ENCODE data around the gene NIPBL. TPM values are rescaled to one million over a fixed set of nuclear protein-coding genes. Genes with fewer than 3 reads are reported as not detected.
"Not testable (repeated sequence)": the region's sequence is repeated elsewhere in the genome, so short reads cannot be mapped to it uniquely, and the experiment has no call there.

Gene NIPBL
- total RNA-seq, 2 experiments from 2014 or later, result 35.4 to 40.4 TPM

DNA sequence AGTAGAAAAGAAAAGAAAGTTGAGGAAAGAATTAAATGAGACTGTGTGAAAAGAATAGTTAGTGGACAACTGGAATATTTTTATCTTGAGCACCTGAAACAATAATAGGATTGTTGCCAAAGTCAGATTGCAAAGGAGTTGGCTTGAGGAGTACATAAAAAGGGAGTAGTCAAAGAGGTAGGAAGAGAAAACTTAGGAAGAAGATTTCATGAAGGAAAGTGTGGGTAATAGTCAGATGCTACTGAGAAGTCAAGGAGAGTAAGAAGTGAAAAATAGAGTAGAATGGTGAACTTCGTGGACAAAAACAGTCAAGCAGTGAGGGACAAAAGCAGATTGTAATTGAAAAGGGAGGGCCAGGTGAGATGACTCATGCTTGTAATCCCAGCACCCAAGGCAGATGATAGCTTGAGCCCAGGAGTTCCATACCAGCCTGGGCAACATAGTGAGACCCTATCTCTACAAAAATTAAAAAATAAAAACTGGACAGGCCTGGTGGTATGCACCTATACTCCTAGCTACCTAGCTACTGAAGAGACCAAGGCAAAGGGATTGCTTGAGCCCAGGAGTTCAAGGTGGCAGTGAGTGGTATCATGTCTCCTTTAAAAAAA lies 178.9 kb downstream of the NIPBL start:
- H3K9me3 Mint-ChIP-seq, result no peaks in the 10 kb centered on the region
- DNase-seq, result no peak
- ChIA-PET POLR2A (no interaction called here), CTCF (no interaction called here)
- H3K27me3 Mint-ChIP-seq, result no peaks in the 10 kb centered on the region
- no peaks in the 10 kb centered on the region for H3K4me1 Mint-ChIP-seq (ENCODE audit: low read depth)
- no peak overlapping the region for H3K27ac Mint-ChIP-seq
- intact Hi-C loops (cut with micrococcal nuclease), result no loop called here
- peaks cover 33% of the 10 kb centered on the region for H3K36me3 Mint-ChIP-seq
- H3K4me3 Mint-ChIP-seq, result no peak overlapping the region

DNA sequence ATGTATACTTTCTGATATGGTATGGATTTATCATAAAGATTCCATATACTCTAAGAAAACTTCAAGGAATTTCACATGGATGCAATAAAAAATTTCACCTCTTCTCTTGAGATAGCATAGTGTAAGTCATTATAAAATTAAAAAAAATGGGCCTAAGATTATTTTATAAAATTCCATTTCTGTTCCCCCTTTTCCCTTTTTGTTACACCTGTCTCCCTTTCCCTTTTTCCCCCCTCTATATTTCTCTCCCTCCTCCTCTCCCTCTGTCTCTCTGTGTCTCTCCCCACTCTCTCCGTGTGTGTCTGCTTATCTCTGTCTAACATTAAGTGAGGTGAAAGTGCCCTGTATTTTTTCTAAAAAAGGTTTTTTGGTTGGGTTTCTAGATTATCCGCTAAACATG lies 180.2 kb downstream of the NIPBL start:
- Mint-ChIP-seq H3K4me3 (no peak overlapping the region), H3K36me3 (peaks cover 30% of the 10 kb centered on the region), H3K27ac (no peak overlapping the region), H3K9me3 (no peaks in the 10 kb centered on the region), H3K4me1 (ENCODE audit: low read depth) (no peaks in the 10 kb centered on the region), H3K27me3 (no peaks in the 10 kb centered on the region)
- POLR2A ChIA-PET, result no interaction called here
- CTCF ChIA-PET, result no interaction called here
- intact Hi-C loops (cut with micrococcal nuclease), result no loop called here
- DNase-seq, result no peak

DNA sequence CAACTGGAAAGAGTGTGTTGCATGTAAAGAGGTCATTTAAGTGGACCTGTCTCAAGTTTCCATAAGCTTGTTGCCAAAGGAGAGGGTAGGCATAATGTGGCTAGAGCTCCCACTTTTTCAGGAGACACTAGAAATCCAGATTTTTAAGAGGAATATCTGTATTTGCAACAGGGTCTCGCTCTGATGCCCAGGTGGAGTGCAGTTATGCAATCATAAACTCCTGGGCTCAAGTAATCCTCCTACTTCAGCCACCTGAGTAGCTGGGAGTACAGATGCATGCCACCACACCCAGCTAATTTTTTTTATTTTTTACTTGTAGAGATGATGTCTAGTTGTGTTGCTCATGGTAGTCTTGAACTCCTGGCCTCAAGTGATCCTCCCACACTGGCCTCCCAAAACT lies 183.5 kb downstream of the NIPBL start:
- no peak for DNase-seq
- POLR2A ChIA-PET, result no interaction called here
- Mint-ChIP-seq H3K4me3 (no peak overlapping the region), H3K4me1 (ENCODE audit: low read depth) (no peaks in the 10 kb centered on the region), H3K9me3 (no peaks in the 10 kb centered on the region), H3K27ac (no peak overlapping the region), H3K36me3 (peaks cover 31% of the 10 kb centered on the region), H3K27me3 (no peaks in the 10 kb centered on the region)
- intact Hi-C loops (cut with micrococcal nuclease), result no loop called here
- CTCF ChIA-PET, result interaction anchor here (0.6 kb wide), 1 partner anchor 330 kb away, joined by 5 read pairs; no protein-coding TSS in a partner anchor

DNA sequence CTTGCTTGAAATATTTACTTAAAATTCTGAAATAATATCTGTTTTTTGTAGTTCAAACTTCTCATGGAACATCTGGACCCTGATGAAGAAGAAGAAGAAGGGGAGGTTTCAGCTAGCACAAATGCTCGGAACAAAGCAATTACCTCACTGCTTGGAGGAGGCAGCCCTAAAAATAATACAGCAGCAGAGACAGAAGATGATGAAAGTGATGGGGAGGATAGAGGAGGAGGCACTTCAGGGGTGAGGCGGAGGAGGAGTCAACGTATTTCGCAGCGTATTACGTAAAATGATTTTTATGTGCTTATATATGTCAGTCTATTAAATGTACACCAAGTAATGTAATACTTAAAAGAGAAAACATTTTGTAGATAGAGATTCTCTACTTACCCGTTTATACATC lies 187.2 kb downstream of the NIPBL start:
- ChIA-PET POLR2A (no interaction called here), CTCF (no interaction called here)
- intact Hi-C loops (cut with micrococcal nuclease), result no loop called here
- no peak for DNase-seq
- no peaks in the 10 kb centered on the region for H3K9me3 Mint-ChIP-seq
- no peaks in the 10 kb centered on the region for H3K27me3 Mint-ChIP-seq
- H3K36me3 Mint-ChIP-seq, result peaks cover 21% of the 10 kb centered on the region
- no peak overlapping the region for H3K27ac Mint-ChIP-seq
- no peak overlapping the region for H3K4me3 Mint-ChIP-seq
- H3K4me1 Mint-ChIP-seq (ENCODE audit: low read depth), result no peaks in the 10 kb centered on the region

DNA sequence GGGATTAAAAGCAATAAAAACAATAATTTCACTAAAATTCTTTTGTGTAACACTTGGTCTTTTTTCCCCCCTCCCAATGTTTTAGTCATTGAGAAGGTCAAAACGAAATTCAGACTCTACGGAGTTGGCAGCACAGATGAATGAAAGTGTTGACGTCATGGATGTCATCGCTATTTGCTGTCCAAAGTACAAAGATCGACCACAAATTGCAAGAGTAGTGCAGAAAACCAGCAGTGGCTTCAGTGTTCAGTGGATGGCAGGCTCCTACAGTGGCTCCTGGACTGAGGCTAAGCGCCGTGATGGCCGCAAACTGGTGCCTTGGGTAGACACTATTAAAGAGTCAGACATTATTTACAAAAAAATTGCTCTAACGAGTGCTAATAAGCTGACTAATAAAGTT lies 187.9 kb downstream of the NIPBL start:
- H3K9me3 Mint-ChIP-seq, result no peaks in the 10 kb centered on the region
- no peak overlapping the region for H3K4me3 Mint-ChIP-seq
- no peaks in the 10 kb centered on the region for H3K4me1 Mint-ChIP-seq (ENCODE audit: low read depth)
- peaks cover 18% of the 10 kb centered on the region for H3K36me3 Mint-ChIP-seq
- no peak for DNase-seq
- CTCF ChIA-PET, result interaction anchor here (0.6 kb wide), 1 partner anchor 129 kb away, joined by 3 read pairs; no protein-coding TSS in a partner anchor
- POLR2A ChIA-PET, result no interaction called here
- intact Hi-C loops (cut with micrococcal nuclease), result no loop called here
- H3K27me3 Mint-ChIP-seq, result no peaks in the 10 kb centered on the region
- no peak overlapping the region for H3K27ac Mint-ChIP-seq

DNA sequence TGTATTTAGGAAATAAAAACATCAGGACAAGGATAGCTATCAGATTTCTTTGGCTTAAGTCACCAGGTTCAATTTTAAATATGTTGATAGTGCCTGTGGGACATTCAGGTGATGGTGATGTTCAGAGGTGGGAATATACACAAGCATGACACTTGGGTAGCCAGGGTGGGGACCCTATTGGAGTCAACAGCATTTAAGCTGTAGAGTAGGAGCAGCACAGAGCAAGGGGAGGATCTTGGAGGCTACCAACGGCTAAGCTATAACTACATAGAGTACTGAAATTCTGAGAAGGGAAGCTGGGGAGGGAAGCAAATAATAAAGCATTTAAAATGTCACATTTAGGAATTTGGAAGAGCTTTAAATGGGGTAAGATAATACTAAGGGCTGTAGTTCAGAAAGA lies 194.9 kb downstream of the NIPBL start:
- H3K9me3 Mint-ChIP-seq, result no peaks in the 10 kb centered on the region
- H3K4me3 Mint-ChIP-seq, result no peak overlapping the region
- no peak overlapping the region for H3K27ac Mint-ChIP-seq
- ChIA-PET POLR2A (no interaction called here), CTCF (no interaction called here)
- intact Hi-C loops (cut with micrococcal nuclease), result no loop called here
- H3K4me1 Mint-ChIP-seq (ENCODE audit: low read depth), result no peaks in the 10 kb centered on the region
- H3K36me3 Mint-ChIP-seq, result no peaks in the 10 kb centered on the region
- no peak for DNase-seq
- H3K27me3 Mint-ChIP-seq, result no peaks in the 10 kb centered on the region

DNA sequence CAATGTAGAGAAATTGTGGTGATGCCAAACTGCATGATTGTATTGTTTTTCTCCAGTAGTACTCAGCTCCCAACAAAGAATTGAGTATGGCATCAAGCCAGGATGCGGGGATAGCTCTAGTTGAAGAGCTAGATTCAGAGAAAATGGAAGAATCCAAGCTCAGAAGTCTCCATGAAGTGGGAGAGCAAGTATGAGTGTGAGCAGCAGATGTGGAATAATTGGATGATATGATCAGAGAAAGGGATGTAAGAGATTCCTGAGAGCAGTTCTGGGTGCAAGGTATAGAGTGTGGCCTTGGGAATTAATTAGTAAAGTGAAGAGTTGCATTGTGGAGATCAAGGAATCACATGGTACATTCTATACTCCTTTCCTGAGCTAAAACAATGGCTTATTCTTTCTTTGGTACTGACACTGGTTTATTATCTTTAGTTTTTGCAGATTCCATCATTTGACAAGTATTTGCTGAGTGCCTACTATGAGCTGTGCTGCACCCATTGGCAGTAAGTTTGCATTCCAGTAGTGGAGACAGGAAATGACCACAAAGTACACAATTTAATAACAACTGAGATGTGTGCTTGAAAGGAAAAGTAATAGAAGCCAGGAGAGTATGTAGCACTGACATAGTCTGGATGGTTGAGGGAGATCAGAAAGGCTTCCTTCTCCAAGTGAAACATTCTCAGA lies 195.5 kb downstream of the NIPBL start:
- H3K27ac Mint-ChIP-seq, result no peak overlapping the region
- H3K36me3 Mint-ChIP-seq, result no peaks in the 10 kb centered on the region
- intact Hi-C loops (cut with micrococcal nuclease), result no loop called here
- no peak for DNase-seq
- no peaks in the 10 kb centered on the region for H3K4me1 Mint-ChIP-seq (ENCODE audit: low read depth)
- H3K9me3 Mint-ChIP-seq, result no peaks in the 10 kb centered on the region
- ChIA-PET CTCF (no interaction called here), POLR2A (no interaction called here)
- no peak overlapping the region for H3K4me3 Mint-ChIP-seq
- no peaks in the 10 kb centered on the region for H3K27me3 Mint-ChIP-seq

DNA sequence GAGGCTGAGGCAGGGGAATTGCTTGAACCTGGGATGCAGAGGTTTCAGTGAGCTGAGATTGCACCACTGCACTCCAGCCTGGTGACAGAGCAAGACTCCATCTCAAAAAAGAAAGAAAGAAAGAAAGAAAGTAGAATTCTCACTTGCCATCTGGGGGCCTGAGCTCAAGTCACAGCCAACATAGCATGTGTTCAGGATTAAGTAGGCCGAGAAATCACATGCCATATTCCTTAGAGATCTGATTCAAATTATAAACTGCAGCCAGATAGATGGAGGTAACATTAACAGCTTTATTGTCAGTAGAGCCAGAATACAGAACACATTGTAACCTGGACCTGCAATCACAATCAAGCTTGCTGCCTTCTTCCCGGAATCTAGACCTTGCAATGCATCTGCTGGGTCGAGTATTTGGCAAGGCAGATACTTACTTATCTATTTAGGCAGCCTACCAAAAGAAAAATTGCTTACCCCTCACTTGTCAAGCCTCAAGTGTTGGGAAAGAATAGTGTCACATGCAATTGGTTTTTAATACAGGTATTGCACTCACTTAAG lies 198.9 kb downstream of the NIPBL start:
- ChIA-PET CTCF (no interaction called here), POLR2A (interaction anchor here (1.1 kb wide), 1 partner anchor 40 kb away, joined by 4 read pairs; no protein-coding TSS in a partner anchor)
- H3K27me3 Mint-ChIP-seq, result no peaks in the 10 kb centered on the region
- intact Hi-C loops (cut with micrococcal nuclease), result no loop called here
- peaks cover 10% of the 10 kb centered on the region for H3K36me3 Mint-ChIP-seq
- H3K9me3 Mint-ChIP-seq, result no peaks in the 10 kb centered on the region
- no peak overlapping the region for H3K27ac Mint-ChIP-seq
- no peak for DNase-seq
- no peak overlapping the region for H3K4me3 Mint-ChIP-seq
- H3K4me1 Mint-ChIP-seq (ENCODE audit: low read depth), result no peaks in the 10 kb centered on the region

DNA sequence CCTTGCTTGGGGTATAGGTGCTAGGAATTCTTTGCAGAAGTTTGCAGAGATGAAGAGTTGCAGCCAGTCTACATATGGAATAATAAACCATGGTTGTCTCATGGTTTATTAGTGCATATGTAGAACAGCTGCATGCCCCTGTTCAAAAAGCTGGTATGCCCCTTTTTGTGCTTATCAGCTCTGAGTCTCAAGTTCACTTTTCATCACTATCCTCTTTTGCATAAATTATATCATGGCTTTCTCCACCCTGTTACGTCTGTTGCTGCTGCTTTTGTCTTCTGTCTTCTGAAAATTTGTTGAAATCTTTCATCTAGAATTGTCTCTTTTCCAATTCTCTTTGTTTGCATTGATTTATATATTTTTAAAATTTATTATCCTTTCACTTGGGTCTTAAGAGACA lies 200.6 kb downstream of the NIPBL start:
- intact Hi-C loops (cut with micrococcal nuclease), result no loop called here
- H3K9me3 Mint-ChIP-seq, result no peaks in the 10 kb centered on the region
- no peak overlapping the region for H3K27ac Mint-ChIP-seq
- peaks cover 11% of the 10 kb centered on the region for H3K36me3 Mint-ChIP-seq
- no peak for DNase-seq
- ChIA-PET CTCF (no interaction called here), POLR2A (no interaction called here)
- H3K4me1 Mint-ChIP-seq (ENCODE audit: low read depth), result no peaks in the 10 kb centered on the region
- H3K27me3 Mint-ChIP-seq, result no peaks in the 10 kb centered on the region
- H3K4me3 Mint-ChIP-seq, result no peak overlapping the region

DNA sequence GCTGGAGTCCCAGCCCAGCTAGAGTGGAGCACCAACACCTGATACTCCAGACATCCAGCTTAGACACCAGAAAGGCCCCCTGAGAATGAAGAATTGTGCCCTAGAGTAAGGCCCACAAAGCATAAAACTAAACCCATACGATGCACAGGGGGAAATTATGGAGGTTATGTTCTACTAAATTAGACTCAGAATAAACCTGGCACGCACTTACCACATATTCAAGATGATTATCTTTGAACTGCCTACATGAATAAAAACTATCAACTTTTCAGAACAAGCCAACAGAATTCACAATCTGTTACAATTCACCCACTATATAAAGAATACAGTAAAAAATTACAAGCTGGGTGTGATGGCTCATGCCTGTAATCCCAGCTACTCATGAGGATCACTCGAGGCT lies 204.1 kb downstream of the NIPBL start:
- H3K27me3 Mint-ChIP-seq, result no peaks in the 10 kb centered on the region
- H3K9me3 Mint-ChIP-seq, result no peaks in the 10 kb centered on the region
- H3K36me3 Mint-ChIP-seq, result peaks cover 13% of the 10 kb centered on the region
- ChIA-PET POLR2A (no interaction called here), CTCF (no interaction called here)
- no peak overlapping the region for H3K27ac Mint-ChIP-seq
- intact Hi-C loops (cut with micrococcal nuclease), result no loop called here
- no peaks in the 10 kb centered on the region for H3K4me1 Mint-ChIP-seq (ENCODE audit: low read depth)
- DNase-seq, result no peak
- H3K4me3 Mint-ChIP-seq, result no peak overlapping the region

DNA sequence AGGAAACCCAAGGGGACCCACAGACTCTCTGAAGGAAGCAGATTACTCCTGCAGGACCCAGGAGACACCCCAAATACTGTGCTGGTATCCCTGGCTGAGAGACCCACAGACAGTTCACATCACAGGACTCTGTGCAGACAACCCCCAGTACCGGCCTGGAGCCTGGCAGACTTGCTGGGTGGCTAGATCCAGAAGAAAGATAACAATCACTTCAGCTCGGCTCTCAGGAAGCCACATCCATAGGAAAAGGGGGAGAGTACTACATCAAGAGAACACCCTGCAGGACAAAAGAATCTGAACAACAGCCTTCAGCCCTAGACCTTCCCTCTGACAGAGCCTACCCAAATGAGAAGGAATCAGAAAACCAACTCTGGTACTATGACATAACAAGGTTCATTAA lies 206.4 kb downstream of the NIPBL start:
- H3K27ac Mint-ChIP-seq; DNase-seq; H3K4me3 Mint-ChIP-seq; intact Hi-C loops (cut with micrococcal nuclease); H3K27me3 Mint-ChIP-seq; POLR2A ChIA-PET; CTCF ChIA-PET; H3K4me1 Mint-ChIP-seq (ENCODE audit: low read depth); H3K9me3 Mint-ChIP-seq: not testable (repeated sequence)
- H3K36me3 Mint-ChIP-seq, result peaks cover 13% of the 10 kb centered on the region

DNA sequence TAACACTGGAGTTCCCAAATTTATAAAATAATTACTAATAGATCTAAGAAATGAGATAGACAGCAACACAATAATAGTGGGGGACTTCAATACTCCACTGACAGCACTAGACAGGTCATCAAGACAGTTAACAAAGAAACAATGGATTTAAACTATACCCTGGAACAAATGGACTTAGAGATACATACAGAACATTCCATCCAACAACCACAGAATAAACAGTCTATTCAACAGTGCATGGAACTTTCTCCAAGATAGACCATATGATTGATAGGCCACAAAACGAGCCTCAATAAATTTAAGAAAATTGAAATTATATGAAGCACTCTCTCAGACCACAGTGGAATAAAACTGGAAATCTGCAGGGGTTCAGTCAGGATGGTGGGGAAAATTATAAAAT lies 209.5 kb downstream of the NIPBL start:
- H3K4me1 Mint-ChIP-seq (ENCODE audit: low read depth); H3K4me3 Mint-ChIP-seq; H3K27ac Mint-ChIP-seq; CTCF ChIA-PET; POLR2A ChIA-PET; DNase-seq; intact Hi-C loops (cut with micrococcal nuclease); H3K27me3 Mint-ChIP-seq; H3K9me3 Mint-ChIP-seq; H3K36me3 Mint-ChIP-seq: not testable (repeated sequence)

DNA sequence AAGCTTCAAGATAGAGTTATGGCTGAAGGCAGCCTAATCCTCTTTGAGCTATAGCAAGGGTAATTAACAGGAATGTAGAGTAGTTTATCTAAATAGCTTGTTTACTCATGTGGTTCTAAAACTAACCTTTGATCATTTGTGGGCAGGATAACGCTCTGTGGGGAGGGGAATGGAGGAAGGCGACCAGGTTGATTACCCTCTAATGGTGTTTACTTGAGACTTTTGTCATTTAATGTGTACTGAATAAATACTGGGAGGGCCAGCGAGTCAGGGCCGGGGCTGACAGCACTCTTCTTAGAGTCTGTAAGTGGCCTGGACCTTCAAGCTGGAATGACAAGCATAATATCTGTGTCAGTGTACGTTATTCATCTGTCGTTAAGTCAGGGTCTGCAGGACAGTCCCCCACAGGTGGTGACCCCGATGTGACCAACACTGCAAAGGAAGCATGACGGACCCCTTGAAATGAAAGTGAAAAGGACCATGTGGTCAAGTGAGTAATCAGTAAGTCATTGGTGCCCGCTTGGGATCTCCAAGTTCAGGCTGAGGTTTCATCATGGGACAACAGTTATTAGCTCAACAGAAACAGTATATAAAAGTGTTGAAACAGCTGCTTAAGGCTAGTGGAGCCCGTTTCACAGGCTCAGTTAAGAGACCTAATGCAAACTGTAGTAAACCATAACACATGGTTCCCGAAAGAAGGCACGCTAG lies 210.1 kb downstream of the NIPBL start:
- H3K27me3 Mint-ChIP-seq, result no peaks in the 10 kb centered on the region
- CTCF ChIA-PET, result no interaction called here
- no peak for DNase-seq
- H3K4me1 Mint-ChIP-seq (ENCODE audit: low read depth), result no peaks in the 10 kb centered on the region
- H3K9me3 Mint-ChIP-seq, result no peaks in the 10 kb centered on the region
- intact Hi-C loops (cut with micrococcal nuclease), result no loop called here
- H3K27ac Mint-ChIP-seq, result no peak overlapping the region
- peaks cover 4% of the 10 kb centered on the region for H3K36me3 Mint-ChIP-seq
- no peak overlapping the region for H3K4me3 Mint-ChIP-seq
- POLR2A ChIA-PET, result no interaction called here

Measured in activated CD4-positive, alpha-beta memory T cell treated with anti-CD3 and anti-CD28 coated beads for 36 hours (primary cell).